HepG2 (cell line): ENCODE results near the gene SLC23A2. TPM values are rescaled to one million over a fixed set of nuclear protein-coding genes. Genes with fewer than 3 reads are reported as not detected.

ENCODE experiments used
- ATAC-seq: fragments of 200-7000 bp; cut with Tn5 transposase; 3 replicates; pipeline ENCODE4 v1.9.1; 2020; ENCODE audit warnings: mild to moderate bottlenecking, moderate library complexity
- BruUV-seq: library from RNA; stranded (reverse); fragments of 400-500 nt; replicated peaks from 2 replicates; lab custom pipeline; 2021; lab: Mats Ljungman, UMichigan
- CTCF ChIA-PET: fragments of 300-600 bp; formaldehyde crosslinking; extraction: SDS; loops from one replicate; lab custom pipeline; 2021; ENCODE audit warnings: low total read pairs, inconsistent platforms, low intra/inter-chr PET ratio; lab: Yijun Ruan, JAX
- POLR2A ChIA-PET: fragments of 350-600 bp; sonication (Branson Sonifier 250); formaldehyde crosslinking; loops from one replicate; lab custom pipeline; 2020; ENCODE audit warnings: antibody characterized with exemption, inconsistent platforms; lab: Yijun Ruan, JAX
- DNase-seq: peaks from one replicate; pipeline ENCODE4 v3.0.0-alpha.2; 2015; ENCODE audit warnings: low spot score
- FAIRE-seq: peaks from 3 replicates; lab custom pipeline; 2011; peaks lifted over from hg19 to GRCh38; lab: Jason Lieb, UNC
- H2AFZ ChIP-seq: one replicate; pipeline ENCODE4 v1.6.1; 2011; ENCODE audit warnings: low read length, inconsistent platforms
- H3K27ac ChIP-seq: fragments of 300-600 bp; 3 replicates; pipeline ENCODE4 v1.8.0; 2011; ENCODE audit warnings: mixed run types, mild to moderate bottlenecking, mixed read lengths, low read length, inconsistent platforms; ENCODE audit not compliant: insufficient read depth; ENCODE audit errors: extremely low read length
- H3K27me3 ChIP-seq, 2 experiments: fragments of 200-600 bp in 1 of 2; 2 replicates in 1 of 2; 3 replicates in 1 of 2; pipeline versions ENCODE4 v1.6.0 to v1.8.0; 2011; ENCODE audit warnings: low read length in 2 of 2, mild to moderate bottlenecking in 2 of 2, moderate library complexity in 2 of 2, inconsistent platforms in 1 of 2; ENCODE audit not compliant: insufficient read depth in 2 of 2, control insufficient read depth in 1 of 2
- H3K36me3 ChIP-seq, 2 experiments: fragments of 200-600 bp in 1 of 2; replicated peaks in 1 of 2; 2 replicates in 1 of 2; 3 replicates in 1 of 2; pipeline versions ENCODE4 v1.5.1 to v1.8.0; 2011; ENCODE audit warnings: low read length in 2 of 2, inconsistent platforms in 1 of 2; ENCODE audit not compliant: insufficient read depth in 2 of 2, control insufficient read depth in 1 of 2
- H3K4me1 ChIP-seq: 2 replicates; pipeline ENCODE4 v1.5.1; 2012; ENCODE audit warnings: low read length, inconsistent platforms; ENCODE audit not compliant: insufficient read depth
- H3K4me2 ChIP-seq: 2 replicates; pipeline ENCODE4 v1.6.0; 2011; ENCODE audit warnings: low read depth, low read length, inconsistent platforms
- H3K4me3 ChIP-seq, 3 experiments: fragments of 200-600 bp in 1 of 3; sonication (generic), shearing (Covaris generic) in 1 of 3; replicated peaks in 1 of 3; 2 replicates each; pipeline ENCODE4 v1.5.1; 2011 to 2016; ENCODE audit warnings: low read length in 3 of 3, inconsistent platforms in 2 of 3, low read depth in 2 of 3, mild to moderate bottlenecking in 2 of 3, control low read depth in 1 of 3, mixed read lengths in 1 of 3; ENCODE audit not compliant: insufficient read depth in 1 of 3
- H3K79me2 ChIP-seq: one replicate; pipeline ENCODE4 v1.6.1; 2011; ENCODE audit warnings: low read length, inconsistent platforms; ENCODE audit not compliant: insufficient read depth
- H3K9ac ChIP-seq: 2 replicates; pipeline ENCODE4 v1.6.0; 2011; ENCODE audit warnings: mild to moderate bottlenecking, low read depth, low read length, inconsistent platforms; ENCODE audit not compliant: insufficient read depth
- H3K9me3 ChIP-seq: 2 replicates; pipeline ENCODE4 v1.5.1; 2012; ENCODE audit warnings: mild to moderate bottlenecking, low read length
- H4K20me1 ChIP-seq: 2 replicates; pipeline ENCODE4 v1.6.0; 2011; ENCODE audit warnings: inconsistent platforms, mild to moderate bottlenecking, low read length, moderate library complexity; ENCODE audit not compliant: insufficient read depth
- DNMT3B ChIP-seq: conservative IDR thresholded peaks from 2 replicates; pipeline ENCODE4 v1.6.1; 2016; ENCODE audit warnings: missing biosample characterization, control low read depth
- HOXA9 ChIP-seq: sonication (generic); formaldehyde crosslinking; IDR thresholded peaks from 2 replicates; pipeline ENCODE4 v1.8.1; 2022; ENCODE audit warnings: missing genetic modification reagents, mild to moderate bottlenecking, moderate library complexity, borderline replicate concordance
- MLXIP ChIP-seq: sonication (generic); formaldehyde crosslinking; IDR thresholded peaks from 2 replicates; pipeline ENCODE4 v1.9.0; 2021; ENCODE audit warnings: missing genetic modification reagents, borderline replicate concordance
- RBFOX2 ChIP-seq: fragments of 200-400 bp; formaldehyde crosslinking; IDR thresholded peaks from 2 replicates; pipeline ENCODE4 v1.6.1; 2017; ENCODE audit warnings: low read depth, mild to moderate bottlenecking, low read length
- SAFB2 ChIP-seq: sonication (generic); formaldehyde crosslinking; IDR thresholded peaks from 2 replicates; pipeline ENCODE4 v1.5.1; 2020; ENCODE audit warnings: missing genetic modification reagents, low read depth, mild to moderate bottlenecking, borderline replicate concordance
- SP5 ChIP-seq: IDR thresholded peaks from 2 replicates; pipeline ENCODE4 v1.6.1; 2016; ENCODE audit warnings: low read depth, borderline replicate concordance
- ZFY ChIP-seq: sonication (generic); formaldehyde crosslinking; IDR thresholded peaks from 2 replicates; pipeline ENCODE4 v1.4.0; 2020; ENCODE audit warnings: missing genetic modification reagents
- ZNF75D ChIP-seq: sonication (generic); formaldehyde crosslinking; IDR thresholded peaks from 2 replicates; pipeline ENCODE4 v1.8.1; 2023; ENCODE audit warnings: missing genetic modification reagents, mild to moderate bottlenecking, borderline replicate concordance
- ZNF878 ChIP-seq: sonication (generic); formaldehyde crosslinking; IDR thresholded peaks from 2 replicates; pipeline ENCODE4 v1.8.1; 2023; ENCODE audit warnings: mild to moderate bottlenecking, missing genetic modification reagents, moderate library complexity
- WGBS: methylation state at CpG from one replicate; pipeline ENCODE4 v1.1.6; 2017; ENCODE audit warnings: low lambda C conversion rate; 5-methylcytosine and 5-hydroxymethylcytosine counted together
- in situ Hi-C: cut with HindIII; loops from 2 replicates; pipeline ENCODE4 v1.10.0; 2017; ENCODE audit warnings: low pct_unique_long_range_greater_than_20kb; ENCODE audit not compliant: extremely low pct_ligation_motif_present
- intact Hi-C: fragments of 100-400 bp; cut with micrococcal nuclease; formaldehyde crosslinking; loops from one replicate; pipeline ENCODE4 v1.10.0; 2022; ENCODE audit not compliant: unreplicated experiment
- polyA plus RNA-seq, 8 experiments: library from polyadenylated mRNA; depleted of rRNA in 3 of 8; stranded (reverse) in 7 of 8; unstranded in 1 of 8; fragments of >200 nt; fragmentation: Illumina TruSeq in 4 of 8; extraction: Trizol in 4 of 8; gene quantifications; 2 replicates each; pipeline versions ENCODE4 v1.2.1 to v1.2.3, GENCODE V29; 2011 to 2016; ENCODE audit warnings: low read depth in 4 of 8, missing spikeins in 1 of 8, mixed read lengths in 1 of 8; ENCODE audit not compliant: insufficient read depth in 1 of 8
- total RNA-seq, 5 experiments: library from RNA; depleted of rRNA; stranded (reverse); fragments of >200 nt; fragmentation: Illumina TruSeq; extraction: Trizol; gene quantifications; 2 replicates each; pipeline ENCODE4 v1.2.3, GENCODE V29; 2016; ENCODE audit warnings: low read depth in 1 of 5
- TF ChIP-seq, protein P1 (sequence below): sonication (generic); formaldehyde crosslinking; IDR thresholded peaks from 2 replicates; pipeline ENCODE4; 2020; ENCODE audit warnings: missing genetic modification reagents, mild to moderate bottlenecking, borderline replicate concordance

SLC23A2 gene
- total and polyA plus RNA-seq, 2 of the 13 experiments (the other 11 are each of a cell fraction or from before 2014, with no cell fraction given): 42.2 to 51.2 TPM

GRCh38 chr20:4891190-4891763, 110.0 kb downstream of the SLC23A2 start (continued):
- TF ChIP-seq DNMT3B (CRISPR knock-in tag) (no peak), ZFY (CRISPR knock-in tag) (no peak), HOXA9 (CRISPR knock-in tag) (no peak), MLXIP (CRISPR knock-in tag) (no peak)

- Histone ChIP-seq H2AFZ (no peak overlapping the region), H3K4me2 (no peak overlapping the region), H3K36me3 (peaks cover 59 to 81% of the 10 kb centered on the region in 2 experiments), H4K20me1 (no peaks in the 10 kb centered on the region), H3K79me2 (no peaks in the 10 kb centered on the region), H3K9me3 (no peaks in the 10 kb centered on the region), H3K4me3 (no peak overlapping the region), H3K4me1 (no peaks in the 10 kb centered on the region), H3K27me3 (no peaks in the 10 kb centered on the region), H3K9ac (no peak overlapping the region), H3K27ac (no peak overlapping the region)
- no peak for DNase-seq
- ATAC-seq: no peak
- CTCF ChIA-PET: no interaction called here
- TF ChIP-seq ZNF75D (no peak), SAFB2 (CRISPR knock-in tag) (no peak), SP5 (CRISPR knock-in tag) (no peak), ZNF878 (CRISPR knock-in tag) (no peak), RBFOX2 (no peak)
- TF ChIP-seq, protein P1, sequence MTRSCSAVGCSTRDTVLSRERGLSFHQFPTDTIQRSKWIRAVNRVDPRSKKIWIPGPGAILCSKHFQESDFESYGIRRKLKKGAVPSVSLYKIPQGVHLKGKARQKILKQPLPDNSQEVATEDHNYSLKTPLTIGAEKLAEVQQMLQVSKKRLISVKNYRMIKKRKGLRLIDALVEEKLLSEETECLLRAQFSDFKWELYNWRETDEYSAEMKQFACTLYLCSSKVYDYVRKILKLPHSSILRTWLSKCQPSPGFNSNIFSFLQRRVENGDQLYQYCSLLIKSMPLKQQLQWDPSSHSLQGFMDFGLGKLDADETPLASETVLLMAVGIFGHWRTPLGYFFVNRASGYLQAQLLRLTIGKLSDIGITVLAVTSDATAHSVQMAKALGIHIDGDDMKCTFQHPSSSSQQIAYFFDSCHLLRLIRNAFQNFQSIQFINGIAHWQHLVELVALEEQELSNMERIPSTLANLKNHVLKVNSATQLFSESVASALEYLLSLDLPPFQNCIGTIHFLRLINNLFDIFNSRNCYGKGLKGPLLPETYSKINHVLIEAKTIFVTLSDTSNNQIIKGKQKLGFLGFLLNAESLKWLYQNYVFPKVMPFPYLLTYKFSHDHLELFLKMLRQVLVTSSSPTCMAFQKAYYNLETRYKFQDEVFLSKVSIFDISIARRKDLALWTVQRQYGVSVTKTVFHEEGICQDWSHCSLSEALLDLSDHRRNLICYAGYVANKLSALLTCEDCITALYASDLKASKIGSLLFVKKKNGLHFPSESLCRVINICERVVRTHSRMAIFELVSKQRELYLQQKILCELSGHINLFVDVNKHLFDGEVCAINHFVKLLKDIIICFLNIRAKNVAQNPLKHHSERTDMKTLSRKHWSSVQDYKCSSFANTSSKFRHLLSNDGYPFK (CRISPR knock-in tag): no peak
- POLR2A ChIA-PET: no interaction called here
- intact Hi-C loops: no loop called here
- WGBS: 98% methylated on average over 7 of the region's 7 CpGs
- in situ Hi-C loops: no loop called here
- BruUV-seq: no TSS peak
- no peak for FAIRE-seq
Measured at GRCh38 chr20:4889446-4889845, 111.9 kb downstream of the SLC23A2 start.
